Measurements from ENCODE around the gene GLIS1.

GLIS1 gene

DNA sequence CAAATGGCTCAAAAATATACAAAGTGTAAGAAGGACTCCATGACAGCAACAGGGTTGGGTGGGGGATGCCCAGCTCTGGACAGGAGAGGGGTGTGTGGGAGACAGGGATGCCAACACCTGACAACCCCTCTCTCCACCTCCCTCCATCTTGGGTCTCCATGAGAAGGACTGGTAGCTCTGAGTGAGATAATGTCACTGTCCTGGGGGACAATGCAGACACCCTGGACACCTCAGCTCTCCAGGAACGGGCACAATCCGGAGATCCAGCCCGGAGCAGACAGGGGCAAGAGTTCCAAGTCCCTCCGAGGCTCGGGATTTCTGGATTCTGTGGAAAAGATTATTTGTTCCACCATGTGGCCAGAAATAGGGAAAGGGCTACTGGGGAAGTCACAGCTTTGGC, 122.5 kb downstream of the GLIS1 start:
- no peak for DNase-seq (ENCODE audit: low read depth)

DNA sequence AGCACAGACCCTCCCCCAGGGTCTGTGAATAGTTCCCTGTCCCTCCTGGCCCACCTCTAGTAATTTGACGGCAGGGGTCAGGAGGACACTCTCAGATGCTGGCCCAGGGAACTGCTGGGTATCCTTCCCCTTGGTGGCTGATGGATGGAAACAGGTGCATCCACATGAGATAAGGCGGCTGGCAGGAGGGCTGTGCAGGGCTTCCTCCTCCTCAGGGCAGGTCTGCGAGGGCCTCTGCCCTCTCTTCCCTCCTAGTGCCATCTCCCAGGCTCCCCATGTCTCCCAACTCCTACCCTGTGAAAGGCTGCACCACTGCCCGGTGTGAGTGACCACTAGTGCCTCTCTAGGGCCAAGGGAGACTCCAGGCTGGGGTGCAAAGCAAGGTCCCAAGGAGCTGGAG, 123.9 kb downstream of the GLIS1 start:
- no peak for DNase-seq (ENCODE audit: low read depth)

DNA sequence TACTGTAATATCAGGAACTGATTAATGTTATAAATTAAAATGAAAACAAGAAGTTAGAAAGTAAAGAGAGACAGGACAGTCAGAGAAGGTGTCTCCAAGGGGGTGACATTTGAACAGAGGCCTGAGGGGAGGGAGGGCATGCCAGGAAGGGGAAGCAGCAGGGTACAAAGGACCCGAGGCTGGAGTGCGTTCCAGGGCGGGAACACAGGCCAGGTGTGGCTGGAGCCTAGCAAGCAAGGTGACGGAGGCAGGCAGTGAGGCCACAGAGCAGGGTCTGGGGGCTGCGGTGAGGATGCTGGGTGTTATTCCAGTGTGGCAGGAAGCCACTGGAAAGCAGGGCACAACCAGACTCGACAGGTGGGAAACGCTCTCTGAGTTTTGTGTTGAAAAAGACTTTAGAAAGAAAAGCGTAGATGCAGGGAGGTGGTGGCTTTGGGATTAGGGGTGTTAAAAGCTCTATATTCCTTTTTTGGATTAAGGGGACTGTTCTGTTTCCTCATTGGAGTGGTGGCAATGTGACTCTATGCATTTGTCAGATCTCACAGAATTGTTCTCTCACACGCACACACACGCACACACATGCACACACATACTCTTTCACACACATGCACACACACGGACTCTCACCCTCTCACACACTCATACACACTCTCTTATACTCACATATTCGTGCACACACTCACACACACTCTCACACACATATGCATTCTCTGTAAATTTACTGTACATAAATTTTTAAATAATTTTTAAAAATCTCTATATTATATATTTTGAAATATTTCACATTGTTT, 124.5 kb downstream of the GLIS1 start:
- DNase-seq (ENCODE audit: low read depth): no peak

DNA sequence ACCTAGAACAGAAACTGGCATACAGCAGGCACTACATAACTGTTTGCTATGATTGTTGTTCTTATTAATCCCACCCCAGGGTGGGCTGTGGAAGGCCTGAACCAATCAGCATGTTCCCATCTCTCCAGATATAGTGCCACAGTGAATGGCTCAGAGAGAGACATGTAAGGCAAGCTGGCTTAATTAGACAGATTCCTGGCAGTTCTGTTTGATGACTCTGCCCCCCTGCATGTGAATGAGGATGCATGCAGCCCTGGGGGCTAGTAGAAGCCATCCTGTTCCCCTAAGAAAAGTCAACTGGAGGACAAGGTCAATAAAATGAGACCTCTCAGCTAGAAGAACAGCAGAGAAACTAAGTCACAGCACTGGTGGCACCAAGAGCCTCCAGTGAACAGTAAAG, 130.3 kb downstream of the GLIS1 start:
- DNase-seq (ENCODE audit: low read depth): no peak

GRCh38 chr1:53608071-53608470, 130.9 kb downstream of the GLIS1 start:
- DNase-seq (ENCODE audit: low read depth): no peak

DNA sequence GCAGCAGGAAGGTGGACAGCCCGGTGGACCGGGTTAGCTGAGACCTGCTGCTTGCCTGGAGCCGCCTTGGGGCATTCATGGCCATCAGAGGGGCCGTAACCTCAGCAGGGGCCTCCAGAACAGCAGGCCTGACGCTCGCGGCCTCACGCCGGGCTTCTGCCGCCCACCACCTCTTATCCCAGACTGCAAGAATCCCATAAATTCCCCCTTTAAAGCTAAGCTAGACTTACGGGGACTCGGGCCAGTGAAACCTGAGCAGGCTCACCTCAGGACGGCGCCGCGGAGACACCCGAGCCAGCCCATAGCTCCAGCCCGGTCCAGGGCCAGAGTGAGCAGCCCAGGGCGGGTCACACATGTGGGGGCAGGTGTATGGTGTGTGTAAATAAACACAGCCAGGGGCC, 132.3 kb downstream of the GLIS1 start:
- DNase-seq (ENCODE audit: low read depth): no peak

GRCh38 chr1:53606197-53606596, 132.8 kb downstream of the GLIS1 start:
- DNase-seq (ENCODE audit: low read depth): no peak

- DNase-seq (ENCODE audit: low read depth): no peak
Observed at GRCh38 chr1:53605181-53605580, 133.8 kb downstream of the GLIS1 start.

DNA sequence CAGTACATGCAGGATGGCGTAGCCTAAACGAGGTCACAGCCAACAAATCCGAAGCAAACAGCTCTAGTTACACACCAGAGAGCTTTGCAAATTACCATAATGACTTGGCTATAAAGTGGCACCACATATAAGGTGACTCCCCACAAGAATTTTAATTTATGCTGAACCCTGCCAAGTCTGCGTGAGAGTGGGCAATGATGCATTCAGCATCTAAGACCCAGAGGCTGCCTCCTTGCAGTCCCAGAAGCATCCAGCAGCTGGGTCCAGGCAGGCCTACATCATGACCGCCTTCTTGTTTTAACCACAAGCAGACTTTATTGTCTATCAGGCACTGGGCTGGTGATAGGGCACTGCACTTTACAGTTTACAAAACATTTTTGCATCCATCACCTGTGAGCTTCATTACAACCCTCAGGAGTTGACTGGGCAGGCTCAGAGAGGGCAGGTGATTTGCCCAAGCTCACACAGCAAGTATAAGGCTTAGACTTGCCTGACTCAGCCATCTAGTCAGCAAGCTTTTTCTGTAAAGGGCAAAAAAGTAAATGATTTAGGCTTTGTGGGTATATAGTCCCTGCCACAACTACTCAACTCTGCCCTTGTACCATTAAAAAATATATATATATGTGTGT, 134.6 kb downstream of the GLIS1 start:
- no peak for DNase-seq (ENCODE audit: low read depth)

DNA sequence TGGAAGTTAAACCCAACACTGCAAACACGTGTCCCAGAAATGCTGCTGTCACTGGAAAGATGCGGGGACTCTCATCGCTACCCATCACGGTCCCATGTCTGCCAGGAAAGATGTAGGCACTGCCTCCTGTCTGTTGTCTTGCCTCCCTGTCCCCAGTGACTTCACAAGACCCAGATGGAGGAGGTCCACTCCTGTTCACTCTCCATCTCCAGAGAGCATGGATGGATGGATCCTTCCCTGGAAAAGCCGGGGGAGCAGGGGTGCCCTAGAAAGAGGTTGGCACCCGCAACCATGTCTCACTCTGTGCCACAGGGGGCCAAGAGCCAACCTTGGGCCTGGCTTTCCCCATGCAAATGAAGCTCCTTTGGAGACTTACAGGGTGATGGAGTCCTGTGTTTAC, 135.5 kb downstream of the GLIS1 start:
- DNase-seq (ENCODE audit: low read depth): no peak

- no peak for DNase-seq (ENCODE audit: low read depth)
Observed at GRCh38 chr1:53601867-53602775, 136.8 kb downstream of the GLIS1 start.

GRCh38 chr1:53601031-53601745, 137.8 kb downstream of the GLIS1 start:
- no peak for DNase-seq (ENCODE audit: low read depth)

DNA sequence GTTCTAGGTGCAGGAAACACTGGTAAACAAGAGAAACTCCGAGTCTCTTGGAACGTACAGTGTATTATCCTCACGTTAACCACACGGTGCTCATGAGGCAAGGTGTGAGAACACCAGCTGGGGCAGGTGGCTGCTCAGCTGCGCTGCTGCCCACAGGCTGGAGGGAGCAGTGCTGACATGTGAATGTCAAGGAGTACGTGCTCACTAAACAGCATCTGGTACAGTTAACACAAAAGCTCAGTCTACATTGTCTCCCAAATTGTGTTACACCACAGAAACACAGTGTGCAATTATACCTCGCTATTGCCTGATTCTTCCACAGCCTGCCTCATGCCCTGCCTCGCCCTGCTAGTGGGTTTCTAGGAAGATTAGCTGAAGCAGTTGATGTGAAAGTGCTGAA, 138.4 kb downstream of the GLIS1 start:
- DNase-seq (ENCODE audit: low read depth): no peak

- no peak for DNase-seq (ENCODE audit: low read depth)
Observed at GRCh38 chr1:53600001-53600400, 139.0 kb downstream of the GLIS1 start.

- DNase-seq (ENCODE audit: low read depth): no peak
Observed at GRCh38 chr1:53599481-53599880, 139.5 kb downstream of the GLIS1 start.

- DNase-seq (ENCODE audit: low read depth): no peak
Observed at GRCh38 chr1:53598966-53599365, 140.0 kb downstream of the GLIS1 start.

DNA sequence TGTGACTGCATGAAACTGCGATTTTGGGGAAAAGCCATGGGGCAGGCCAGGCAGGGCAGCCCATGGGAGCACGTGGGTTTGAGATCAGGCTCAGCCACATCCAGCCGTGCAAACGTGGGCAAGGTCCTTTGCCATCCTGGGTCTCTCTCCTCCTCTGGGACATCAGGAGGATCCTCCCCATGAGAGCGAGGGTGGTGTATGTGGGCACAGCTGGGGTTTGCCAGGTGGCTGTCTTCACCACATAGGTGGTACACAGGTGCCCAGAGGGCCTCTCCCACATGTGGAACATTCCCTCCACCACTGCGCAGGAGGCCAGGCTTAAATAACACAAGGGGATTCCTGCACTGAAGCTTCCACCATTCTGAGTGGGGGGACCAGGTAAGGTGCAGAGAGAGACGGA, 143.1 kb downstream of the GLIS1 start:
- DNase-seq (ENCODE audit: low read depth): no peak

DNA sequence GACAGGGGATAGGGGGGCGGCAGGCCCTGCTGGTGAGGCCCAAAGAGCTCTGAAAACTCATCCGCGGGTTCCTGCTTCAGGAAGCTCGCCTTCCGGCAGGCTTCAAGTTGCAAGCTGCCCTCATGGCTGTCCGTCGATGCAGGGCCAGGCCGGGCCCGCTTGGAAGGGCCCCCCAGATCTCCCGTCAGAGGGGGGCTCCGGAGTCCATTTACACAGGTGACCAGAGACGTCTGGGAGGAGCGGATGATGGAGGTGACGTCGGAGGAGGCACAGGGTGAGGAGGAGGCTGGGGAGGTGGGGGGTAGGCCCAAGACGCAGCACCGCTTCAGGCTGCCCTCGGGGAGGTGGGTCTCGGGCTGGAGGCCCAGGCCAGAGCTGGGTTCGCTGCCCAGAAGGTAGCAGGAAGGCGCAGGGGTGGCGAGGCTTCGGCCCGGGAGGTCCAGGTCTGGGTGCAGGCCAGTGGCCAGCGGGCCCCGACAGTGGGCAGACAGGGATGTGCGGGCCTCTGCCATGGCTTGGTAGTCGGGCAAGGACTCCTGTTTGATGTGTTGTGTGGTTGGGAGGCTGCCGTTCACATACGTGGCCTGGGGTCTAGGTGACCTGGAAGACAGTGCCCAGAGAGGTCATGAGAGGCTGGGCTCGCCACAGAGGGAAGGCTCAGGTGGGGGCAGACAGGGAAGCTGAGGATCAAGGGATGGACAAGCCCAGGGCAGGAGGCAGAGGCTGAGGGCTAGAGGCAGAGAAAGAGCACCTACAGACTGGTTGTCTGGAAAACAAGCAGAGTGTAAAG, 144.4 kb downstream of the GLIS1 start:
- no peak for DNase-seq (ENCODE audit: low read depth)

DNA sequence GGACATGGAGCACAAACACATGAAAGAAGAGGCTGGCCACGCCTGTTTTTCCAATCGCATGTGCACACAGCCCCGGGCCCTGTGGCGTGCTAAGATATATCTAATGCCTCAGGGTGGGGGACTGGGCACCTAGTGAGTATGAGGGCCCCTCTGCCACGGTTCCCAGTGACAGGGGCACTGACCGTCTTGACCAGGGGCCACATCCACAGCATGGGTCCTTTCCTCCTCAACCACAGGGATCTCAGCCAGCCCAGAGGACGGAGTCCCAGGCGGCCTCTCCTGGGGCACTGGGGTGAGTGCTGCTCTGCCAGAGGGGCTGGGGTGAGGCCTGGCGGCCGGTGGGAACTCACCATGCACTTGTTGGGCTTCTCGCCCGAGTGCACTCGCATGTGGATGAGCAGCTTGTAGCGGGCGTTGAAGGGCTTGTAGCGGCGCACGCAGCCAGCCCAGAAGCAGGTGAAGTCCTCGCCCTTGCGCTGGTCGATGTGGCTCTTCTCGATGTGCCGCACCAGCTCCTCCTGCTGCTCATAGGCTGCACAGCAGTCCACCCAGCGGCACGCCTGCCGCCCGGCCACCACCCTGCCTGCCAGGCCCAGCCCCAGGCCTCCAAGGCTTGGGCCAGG, 145.1 kb downstream of the GLIS1 start:
- no peak for DNase-seq (ENCODE audit: low read depth)

DNA sequence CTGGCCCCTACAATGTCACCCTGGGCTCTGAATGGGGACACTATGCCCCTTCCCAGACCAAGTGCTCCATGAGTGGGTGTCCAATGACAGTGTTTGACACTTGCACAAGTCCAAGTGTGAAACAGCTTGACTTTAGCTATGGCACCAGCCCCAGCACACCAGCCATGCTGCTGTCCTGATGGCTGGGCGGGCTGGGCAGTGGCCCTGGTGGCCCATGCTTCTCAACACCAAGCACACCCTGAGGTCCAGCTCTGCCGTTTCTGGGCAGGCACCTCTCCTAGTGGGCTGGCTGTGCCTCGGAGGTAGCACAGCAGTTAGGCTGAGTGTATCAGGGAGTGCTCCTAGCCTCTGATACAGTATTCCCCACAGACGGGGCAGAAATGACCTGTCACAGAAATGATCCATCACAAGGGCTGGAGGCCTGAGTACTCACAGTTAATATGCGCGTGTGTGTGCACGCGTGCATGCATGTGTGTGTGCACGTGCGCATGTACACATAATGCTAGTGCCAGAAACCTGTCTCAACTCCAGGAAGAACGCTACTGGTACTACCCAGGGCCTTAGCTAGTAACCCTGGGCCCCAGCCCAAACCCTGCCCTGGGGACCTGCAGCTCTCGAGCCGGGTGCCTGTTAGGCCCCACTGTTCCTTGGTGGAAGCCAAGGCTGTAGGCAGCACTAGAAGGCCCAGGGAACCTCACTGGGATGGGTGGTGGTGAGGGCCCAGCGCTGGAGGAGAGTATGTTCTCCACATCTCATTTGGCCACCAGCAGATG, 145.8 kb downstream of the GLIS1 start:
- DNase-seq (ENCODE audit: low read depth): no peak

Data from stimulated activated CD4-positive, alpha-beta T cell treated with anti-CD3 and anti-CD28 coated beads, Interleukin-2, amount 100 ng/mL, for 4 hours (primary cell).